Gastroesophageal sphincter (tissue), 3 donors: ENCODE data around the gene CARD6.
"Not testable (repeated sequence)": the region's sequence is repeated elsewhere in the genome, so short reads cannot be mapped to it uniquely, and the experiment has no call there.

Source experiments
- CTCF ChIP-seq, 4 experiments: fragments of 200-600 bp in 2 of 4; fragments of 450-650 bp in 2 of 4; sonication (generic) in 1 of 4; IDR thresholded peaks; one replicate each; pipeline ENCODE4 v1.5.1; 2017 to 2019; ENCODE audit warnings: antibody characterized with exemption in 4 of 4, mild to moderate bottlenecking in 2 of 4, moderate library complexity in 2 of 4
- POLR2AphosphoS5 ChIP-seq: sonication (generic); formaldehyde crosslinking; IDR thresholded peaks from one replicate; pipeline ENCODE4 v1.6.1; 2017; ENCODE audit warnings: antibody characterized with exemption

DNA sequence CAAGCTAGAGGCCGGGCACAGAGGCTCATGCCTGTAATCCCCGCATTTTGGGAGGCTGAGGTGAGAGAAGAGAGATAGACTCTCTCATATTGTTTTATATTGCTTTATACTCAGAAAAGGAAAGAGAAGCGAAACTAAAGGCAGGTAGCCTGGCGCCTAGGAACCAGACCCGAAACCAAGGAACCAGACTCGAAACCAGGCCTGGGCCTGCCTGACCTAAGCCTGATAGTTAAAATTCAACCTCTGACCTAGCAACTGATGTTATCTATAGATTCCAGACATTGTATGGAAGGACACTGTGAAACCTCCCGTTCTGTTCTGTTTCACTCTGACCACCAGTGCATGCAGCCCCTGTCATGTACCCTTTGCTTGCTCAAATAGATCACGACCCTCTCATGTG, 31.1 kb downstream of the CARD6 start:
- TF ChIP-seq CTCF (IDR thresholded peaks at IDR 0.05); POLR2AphosphoS5: not testable (repeated sequence)
